Skeletal muscle tissue (tissue), 4 donors: Measurements from ENCODE around the gene FTO. TPM values are rescaled to one million over a fixed set of nuclear protein-coding genes. Genes with fewer than 3 reads are reported as not detected.

ENCODE experiments used
- H3K27ac ChIP-seq: one replicate; pipeline ENCODE4 v1.7.0; 2013; ENCODE audit warnings: mild to moderate bottlenecking, low read depth, low read length, inconsistent platforms
- H3K27me3 ChIP-seq, 3 donors: one replicate each; pipeline ENCODE4 v1.7.0; 2013; ENCODE audit warnings: low read length in 3 of 3; ENCODE audit not compliant: control insufficient read depth in 3 of 3, insufficient read depth in 3 of 3
- H3K36me3 ChIP-seq, 3 donors: one replicate each; pipeline ENCODE4 v1.7.0; 2013; ENCODE audit warnings: low read length in 3 of 3; ENCODE audit not compliant: control insufficient read depth in 3 of 3, insufficient read depth in 3 of 3
- H3K4me1 ChIP-seq, 3 donors: one replicate each; pipeline ENCODE4 v1.7.0; 2013; ENCODE audit warnings: low read length in 3 of 3, mild to moderate bottlenecking in 3 of 3; ENCODE audit not compliant: control insufficient read depth in 3 of 3, insufficient read depth in 3 of 3
- H3K4me3 ChIP-seq, 3 donors: one replicate each; pipeline ENCODE4 v1.7.0; 2013; ENCODE audit warnings: low read length in 3 of 3
- H3K9ac ChIP-seq, 3 donors: one replicate each; pipeline ENCODE4 v1.7.0; 2013; ENCODE audit warnings: low read length in 3 of 3, mild to moderate bottlenecking in 3 of 3, moderate library complexity in 2 of 3, low read depth in 1 of 3
- H3K9me3 ChIP-seq, 3 donors: one replicate each; pipeline ENCODE4 v1.7.0; 2013; ENCODE audit warnings: low read length in 3 of 3; ENCODE audit not compliant: control insufficient read depth in 3 of 3
- total RNA-seq: library from RNA; depleted of rRNA; stranded (reverse); fragments of >200 nt; gene quantifications from one replicate; pipeline ENCODE4 v1.2.3, GENCODE V29; 2014
- donor health status: Osteomylitis.

FTO gene
- total RNA-seq, 1 donor from 2014 or later = 37.1 TPM

GRCh38 chr16:54067322-54068065 lies 363.5 kb downstream of the FTO start:
- Histone ChIP-seq H3K9me3 (no peaks in the 10 kb centered on the region), H3K4me3 (no peak overlapping the region), H3K27me3 (no peaks in the 10 kb centered on the region), H3K36me3 (no peaks in the 10 kb centered on the region), H3K9ac (no peak overlapping the region), H3K4me1 (peaks cover 10 to 22% (median 21%) of the 10 kb centered on the region in 3 donors), H3K27ac (no peak overlapping the region)

GRCh38 chr16:54068212-54068611 lies 364.3 kb downstream of the FTO start:
- H3K27me3 ChIP-seq = no peaks in the 10 kb centered on the region
- no peaks in the 10 kb centered on the region for H3K9me3 ChIP-seq
- no peak overlapping the region for H3K9ac ChIP-seq
- H3K27ac ChIP-seq = no peak overlapping the region
- peaks cover 10 to 23% (median 22%) of the 10 kb centered on the region in 3 donors for H3K4me1 ChIP-seq
- no peaks in the 10 kb centered on the region for H3K36me3 ChIP-seq
- no peak overlapping the region for H3K4me3 ChIP-seq

GRCh38 chr16:54069601-54070239 lies 365.8 kb downstream of the FTO start:
- Histone ChIP-seq H3K9ac (no peak overlapping the region), H3K9me3 (no peaks in the 10 kb centered on the region), H3K4me1 (peaks cover 10 to 23% (median 22%) of the 10 kb centered on the region in 3 donors), H3K4me3 (no peak overlapping the region), H3K36me3 (no peaks in the 10 kb centered on the region), H3K27ac (no peak overlapping the region), H3K27me3 (no peaks in the 10 kb centered on the region)

- no peaks in the 10 kb centered on the region for H3K9me3 ChIP-seq
- peaks cover 10 to 20% (median 16%) of the 10 kb centered on the region in 3 donors for H3K4me1 ChIP-seq
- H3K4me3 ChIP-seq = no peak overlapping the region
- no peaks in the 10 kb centered on the region for H3K27me3 ChIP-seq
- no peaks in the 10 kb centered on the region for H3K36me3 ChIP-seq
- no peak overlapping the region for H3K27ac ChIP-seq
- no peak overlapping the region for H3K9ac ChIP-seq
Observed at GRCh38 chr16:54070789-54071343, 366.9 kb downstream of the FTO start.

GRCh38 chr16:54071514-54071913 lies 367.6 kb downstream of the FTO start:
- H3K9me3 ChIP-seq = no peaks in the 10 kb centered on the region
- H3K4me1 ChIP-seq = peaks cover 9 to 14% (median 9%) of the 10 kb centered on the region in 3 donors
- H3K9ac ChIP-seq = no peak overlapping the region
- H3K36me3 ChIP-seq = no peaks in the 10 kb centered on the region
- no peaks in the 10 kb centered on the region for H3K27me3 ChIP-seq
- H3K4me3 ChIP-seq = no peak overlapping the region
- no peak overlapping the region for H3K27ac ChIP-seq

- Histone ChIP-seq H3K4me3 (no peak overlapping the region), H3K9ac (no peak overlapping the region), H3K27ac (no peak overlapping the region), H3K4me1 (peaks cover 5 to 10% (median 5%) of the 10 kb centered on the region in 3 donors), H3K27me3 (no peaks in the 10 kb centered on the region), H3K36me3 (no peaks in the 10 kb centered on the region), H3K9me3 (no peaks in the 10 kb centered on the region)
Observed at GRCh38 chr16:54072237-54072636, 368.3 kb downstream of the FTO start.

GRCh38 chr16:54073356-54073755 lies 369.4 kb downstream of the FTO start:
- Histone ChIP-seq H3K36me3 (no peaks in the 10 kb centered on the region), H3K9me3 (no peaks in the 10 kb centered on the region), H3K27ac (no peak overlapping the region), H3K9ac (no peak overlapping the region), H3K4me3 (no peak overlapping the region), H3K4me1 (peaks cover 0 to 8% (median 3%) of the 10 kb centered on the region in 3 donors), H3K27me3 (no peaks in the 10 kb centered on the region)

GRCh38 chr16:54075446-54075845 lies 371.5 kb downstream of the FTO start:
- Histone ChIP-seq H3K36me3 (no peaks in the 10 kb centered on the region), H3K4me3 (no peak overlapping the region), H3K27ac (no peak overlapping the region), H3K27me3 (no peaks in the 10 kb centered on the region), H3K9me3 (no peaks in the 10 kb centered on the region), H3K9ac (no peak overlapping the region), H3K4me1 (peaks cover 0 to 3% (median 0%) of the 10 kb centered on the region in 3 donors)

GRCh38 chr16:54076006-54076504 lies 372.1 kb downstream of the FTO start:
- Histone ChIP-seq H3K9me3 (no peaks in the 10 kb centered on the region), H3K4me1 (peaks cover 0 to 3% (median 0%) of the 10 kb centered on the region in 3 donors), H3K36me3 (no peaks in the 10 kb centered on the region), H3K9ac (no peak overlapping the region), H3K27ac (no peak overlapping the region), H3K4me3 (no peak overlapping the region), H3K27me3 (no peaks in the 10 kb centered on the region)
